GM12892 (cell line): ENCODE measurements around the gene TBC1D14.
A peak's percentile ranks its signal among the peaks of the same experiment; 100 is the strongest.

Source experiments
- DNase-seq: peaks from one replicate; pipeline ENCODE4 v3.0.0; 2011; ENCODE audit not compliant: insufficient read length
- FAIRE-seq: peaks from 2 replicates; lab custom pipeline; 2011; peaks lifted over from hg19 to GRCh38; lab: Jason Lieb, UNC
- POLR2A ChIP-seq: IDR thresholded peaks from 2 replicates; pipeline ENCODE4 v1.6.1; 2011; ENCODE audit warnings: low read depth, low read length, control low read depth
- POLR2AphosphoS5 ChIP-seq: IDR thresholded peaks from 2 replicates; pipeline ENCODE4 v1.6.1; 2011; ENCODE audit warnings: low read depth, low read length, control low read depth
- TAF1 ChIP-seq: IDR thresholded peaks from 2 replicates; pipeline ENCODE4 v1.6.1; 2011; ENCODE audit warnings: low read depth, mild to moderate bottlenecking, control low read depth, low read length, borderline replicate concordance

TBC1D14 gene

DNA sequence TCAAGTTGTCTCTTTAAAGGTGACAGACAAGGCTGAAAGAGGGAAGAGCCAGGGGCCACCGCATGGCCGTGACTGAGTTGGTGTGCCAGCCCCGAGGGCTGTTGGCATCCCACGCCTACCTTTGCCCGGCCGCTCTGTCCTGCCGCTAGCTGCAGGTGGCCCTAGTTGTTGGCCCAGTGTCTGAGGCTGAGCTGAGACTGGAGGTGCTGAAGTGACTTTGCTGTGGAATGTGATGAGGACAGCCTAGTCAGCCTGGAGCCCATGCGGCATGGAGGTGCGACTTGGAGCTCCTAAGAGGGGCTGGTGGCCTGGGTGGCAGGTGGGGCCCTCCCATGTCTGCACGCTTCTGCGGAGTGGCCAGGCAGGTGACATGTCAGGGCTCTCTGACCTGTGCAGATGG lies 140.1 kb downstream of the TBC1D14 start:
- TF ChIP-seq TAF1 (no peak), POLR2AphosphoS5 (no peak), POLR2A (no peak)
- FAIRE-seq, result no peak

DNA sequence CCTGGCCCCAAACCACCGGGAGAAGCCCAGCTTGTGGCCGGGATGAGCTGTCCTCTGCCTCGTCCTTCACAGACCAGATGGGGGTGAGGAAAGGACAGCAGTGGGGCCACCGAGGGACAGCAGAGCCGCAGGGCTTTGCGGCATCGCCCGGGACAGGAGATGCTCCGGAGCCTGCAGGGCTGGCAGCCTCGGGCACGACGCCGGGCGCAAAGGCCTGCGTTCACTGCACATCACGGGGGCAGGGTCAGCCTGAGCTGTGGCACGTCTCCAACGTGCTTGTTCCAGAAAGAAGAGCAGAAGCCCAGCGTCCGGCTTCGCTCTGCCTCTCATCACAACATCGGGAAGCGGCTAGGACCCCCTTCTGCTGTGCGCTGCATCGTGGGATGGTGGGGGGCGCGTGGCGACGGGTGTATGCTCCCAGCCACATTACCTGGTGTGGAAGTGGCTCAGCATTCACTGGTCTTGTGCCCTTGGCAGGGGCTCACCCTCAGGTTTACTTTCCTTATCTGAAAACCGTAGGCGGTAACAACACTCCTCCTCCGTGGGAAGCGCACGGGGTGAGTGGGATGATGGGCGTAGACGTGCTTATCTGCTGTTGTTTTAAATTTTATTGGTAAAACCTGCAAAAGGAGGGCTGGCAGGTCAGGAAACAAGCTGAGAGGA lies 141.0 kb downstream of the TBC1D14 start:
- no peak for FAIRE-seq
- DNase-seq, result no peak
- no peak for TF ChIP-seq TAF1
- no peak for TF ChIP-seq POLR2A
- no peak for TF ChIP-seq POLR2AphosphoS5

More for the DNA sequence above, 140.1 kb downstream of the TBC1D14 start:
- DNase-seq, result no peak

GRCh38 chr4:7051144-7051495 lies 141.5 kb downstream of the TBC1D14 start:
- TF ChIP-seq POLR2AphosphoS5, result no peak
- TF ChIP-seq POLR2A, result no peak
- TF ChIP-seq TAF1, result no peak
- DNase-seq (no peak), FAIRE-seq (no peak)

GRCh38 chr4:7051905-7052304 lies 142.3 kb downstream of the TBC1D14 start:
- DNase-seq, result no peak
- TF ChIP-seq POLR2AphosphoS5, result no peak
- TF ChIP-seq TAF1, result no peak
- no peak for TF ChIP-seq POLR2A
- no peak for FAIRE-seq

GRCh38 chr4:7052313-7052712 lies 142.7 kb downstream of the TBC1D14 start:
- FAIRE-seq (no peak), DNase-seq (no peak)
- no peak for TF ChIP-seq POLR2AphosphoS5
- no peak for TF ChIP-seq TAF1
- TF ChIP-seq POLR2A, result no peak

DNA sequence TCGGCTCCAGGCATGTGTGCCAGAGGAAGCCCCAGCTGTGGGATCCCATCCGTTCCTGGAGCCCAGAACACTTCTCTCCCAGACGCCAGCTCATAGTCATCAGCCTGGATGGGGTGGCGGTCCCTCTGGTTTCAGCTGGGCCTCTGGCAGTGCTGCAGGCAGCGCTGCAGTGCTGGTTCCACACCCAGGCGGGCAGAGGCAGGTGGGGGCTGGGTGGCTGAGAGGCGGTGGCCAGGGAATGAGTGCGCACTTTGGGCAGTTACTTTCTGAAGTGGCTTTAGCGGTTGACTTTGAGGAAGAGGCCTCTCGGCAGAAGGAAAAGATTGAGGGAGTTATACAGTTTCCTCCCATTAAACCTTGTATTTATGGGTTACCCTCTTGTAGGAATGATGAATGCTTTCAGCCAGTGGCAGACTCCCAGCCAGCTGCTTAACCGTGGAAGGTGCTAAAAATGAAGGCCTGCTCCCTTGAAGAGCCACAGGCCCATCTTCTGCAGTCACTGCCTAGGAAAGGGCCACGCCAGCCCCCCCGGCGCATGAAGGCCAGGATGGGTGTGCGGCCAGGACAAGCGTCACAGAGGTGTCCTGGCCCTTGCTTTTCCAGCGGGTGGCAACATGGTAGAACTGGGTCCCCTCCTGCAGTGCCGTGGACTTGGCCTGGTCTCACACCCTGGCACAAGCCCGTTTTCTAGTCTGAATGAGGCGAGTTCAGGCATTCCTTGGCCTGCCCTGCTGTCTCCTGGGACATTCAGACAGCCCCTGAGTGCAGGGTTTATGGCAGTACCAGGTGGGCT lies 143.5 kb downstream of the TBC1D14 start:
- no peak for FAIRE-seq

GRCh38 chr4:7054106-7054880 lies 144.7 kb downstream of the TBC1D14 start:
- no peak for DNase-seq
- TF ChIP-seq POLR2A (no peak), TAF1 (no peak), POLR2AphosphoS5 (no peak)
- FAIRE-seq, result no peak

More for the DNA sequence above, 143.5 kb downstream of the TBC1D14 start:
- no peak for TF ChIP-seq POLR2AphosphoS5
- DNase-seq, result no peak

GRCh38 chr4:7055111-7055989 lies 145.7 kb downstream of the TBC1D14 start:
- FAIRE-seq, result no peak
- TF ChIP-seq TAF1 (no peak), POLR2A (no peak)
- DNase-seq, result no peak

DNA sequence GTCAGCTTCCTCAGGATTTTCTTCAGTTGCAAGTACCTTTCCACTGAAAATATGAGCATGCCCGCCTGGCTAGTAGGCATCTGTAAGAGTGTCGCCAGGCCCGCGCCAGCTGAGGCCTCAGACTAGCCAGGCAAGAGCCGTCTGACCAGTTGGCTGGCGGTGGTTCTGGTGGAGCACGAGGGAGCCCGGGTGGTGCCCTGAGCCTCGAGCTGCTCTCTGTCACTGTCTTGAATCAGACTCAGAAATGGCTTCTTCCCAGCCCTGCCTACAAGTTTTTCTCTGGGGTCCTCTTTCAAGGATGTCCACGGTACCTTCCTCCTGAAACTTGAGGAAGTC lies 146.3 kb downstream of the TBC1D14 start:
- TF ChIP-seq POLR2A (no peak), TAF1 (no peak), POLR2AphosphoS5 (no peak)
- FAIRE-seq, result no peak
- DNase-seq, result no peak

DNA sequence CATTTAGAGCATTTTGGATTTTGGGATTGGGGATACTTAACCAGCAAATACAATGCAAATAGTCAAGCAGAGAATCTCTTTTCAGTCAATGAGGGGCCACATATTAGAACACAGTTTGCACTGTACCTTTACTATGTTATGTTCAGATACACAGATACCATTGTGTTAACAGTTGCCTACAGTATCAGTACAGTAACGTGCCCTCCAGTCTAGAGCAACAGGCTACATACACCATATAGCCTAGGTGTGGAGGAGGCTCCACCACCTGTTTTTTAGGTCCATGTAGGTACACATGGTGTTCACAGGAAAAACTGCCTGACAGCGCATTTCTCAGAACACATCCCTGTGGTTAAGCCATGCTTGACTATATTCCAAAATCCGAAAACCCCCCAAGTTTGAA lies 149.2 kb downstream of the TBC1D14 start:
- TF ChIP-seq TAF1 (no peak), POLR2AphosphoS5 (no peak), POLR2A (no peak; the same call in 1 of the 2 replicates)
- FAIRE-seq (peak; percentile 61), DNase-seq (no peak)

DNA sequence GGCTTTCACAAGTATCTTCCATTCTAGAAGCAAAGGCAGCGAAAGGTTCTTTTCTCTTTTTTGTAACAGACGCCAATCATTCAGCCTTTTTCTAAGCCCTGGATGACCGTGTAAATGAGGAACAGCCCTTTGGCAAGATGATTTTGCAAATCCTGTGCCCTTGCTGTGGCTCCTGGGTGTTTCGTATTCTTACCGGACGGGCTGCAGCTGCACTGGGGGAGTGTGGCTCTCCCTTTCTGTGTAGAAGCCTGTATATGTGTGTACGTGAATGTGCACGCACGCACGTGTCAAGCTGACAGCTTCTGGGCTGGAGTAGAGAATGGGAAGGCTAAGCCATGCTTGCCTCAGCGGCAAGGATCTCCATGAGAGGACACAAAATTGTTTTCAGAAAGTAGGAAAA lies 150.0 kb downstream of the TBC1D14 start:
- DNase-seq (no peak), FAIRE-seq (no peak)
- no peak; the same call in 1 of the 2 replicates for TF ChIP-seq POLR2A
- TF ChIP-seq POLR2AphosphoS5, result 0 out of 2 replicates have a peak, but pooled peaks have one; percentile 32
- no peak for TF ChIP-seq TAF1

DNA sequence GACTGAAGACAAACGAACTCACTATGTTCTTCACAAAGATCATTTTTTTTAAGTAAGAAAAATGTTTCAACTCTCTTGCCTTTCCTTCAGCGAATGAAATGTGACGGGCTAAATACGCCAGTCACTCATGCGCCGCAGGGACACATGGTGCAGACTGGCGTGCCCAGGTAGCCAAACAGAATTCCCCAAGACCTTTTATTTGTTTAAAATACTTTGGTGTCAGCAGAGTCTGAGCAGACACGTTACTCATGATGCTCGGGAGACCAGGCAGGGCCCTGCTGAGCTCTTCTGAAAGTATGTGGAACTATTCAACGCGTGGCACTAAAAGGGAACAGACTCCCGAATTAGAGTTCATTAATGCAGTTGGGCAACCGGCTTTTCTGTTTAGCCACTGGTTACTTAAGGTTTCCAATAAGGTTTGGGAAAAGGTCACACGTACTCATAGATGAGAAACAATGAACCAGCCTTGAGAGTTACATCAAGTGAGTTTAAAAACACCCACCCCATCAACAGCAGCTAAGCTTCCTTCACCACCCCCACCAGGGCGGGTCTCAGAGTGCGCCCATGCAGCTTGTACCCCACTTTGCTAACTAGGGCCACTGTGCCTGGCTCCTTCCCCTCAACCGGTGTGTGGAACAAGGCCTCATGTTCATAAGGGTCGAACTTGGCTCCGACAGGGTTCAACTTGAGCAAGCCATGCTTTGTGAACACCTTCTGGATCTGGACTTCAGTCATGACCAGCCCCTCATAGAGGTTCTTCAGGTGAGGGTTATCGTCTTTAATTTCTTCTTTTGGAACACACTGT lies 150.9 kb downstream of the TBC1D14 start:
- no peak for FAIRE-seq
- DNase-seq, result no peak
- TF ChIP-seq TAF1, result no peak
- no peak for TF ChIP-seq POLR2AphosphoS5
- no peak for TF ChIP-seq POLR2A
